Kasumi-1 (cell line): ENCODE data around the gene LPAR2.
"Not testable (repeated sequence)": the region's sequence is repeated elsewhere in the genome, so short reads cannot be mapped to it uniquely, and the experiment has no call there.

ENCODE experiments used
- DNase-seq, 2 experiments: peaks; one replicate each; lab custom pipeline; 2025; lab: John Stamatoyannopoulos, UW

The LPAR2 gene

GRCh38 chr19:19627621-19628500 is at the start of gene LPAR2:
Gene LPAR2 (minus strand): TSS chr19:19628220. CDS start chr19:19627275, 945 bp downstream.
- no peak for DNase-seq

- DNase-seq: no peak
Measured at GRCh38 chr19:19677579-19677978, 49.6 kb upstream of the LPAR2 start.

DNA sequence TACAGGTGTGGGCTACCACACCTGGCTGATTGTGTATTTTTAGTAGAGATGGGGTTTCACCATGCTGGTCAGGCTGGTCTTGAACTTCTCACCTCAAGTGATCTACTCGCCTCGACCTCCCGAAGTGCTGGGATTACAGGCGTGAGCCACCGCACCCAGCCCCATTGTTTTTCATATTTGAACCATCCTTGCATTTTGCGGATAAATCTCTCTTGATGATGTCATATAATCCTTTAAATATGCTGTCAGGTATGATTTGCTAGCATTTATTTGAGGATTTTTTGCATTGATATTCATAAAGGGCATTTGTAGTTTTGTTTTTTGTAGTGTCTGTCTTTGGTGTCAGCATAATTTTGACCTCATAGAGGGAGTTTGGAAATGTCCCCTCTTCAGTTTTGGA is 46.3 kb upstream of the LPAR2 start:
- DNase-seq: no peak

DNA sequence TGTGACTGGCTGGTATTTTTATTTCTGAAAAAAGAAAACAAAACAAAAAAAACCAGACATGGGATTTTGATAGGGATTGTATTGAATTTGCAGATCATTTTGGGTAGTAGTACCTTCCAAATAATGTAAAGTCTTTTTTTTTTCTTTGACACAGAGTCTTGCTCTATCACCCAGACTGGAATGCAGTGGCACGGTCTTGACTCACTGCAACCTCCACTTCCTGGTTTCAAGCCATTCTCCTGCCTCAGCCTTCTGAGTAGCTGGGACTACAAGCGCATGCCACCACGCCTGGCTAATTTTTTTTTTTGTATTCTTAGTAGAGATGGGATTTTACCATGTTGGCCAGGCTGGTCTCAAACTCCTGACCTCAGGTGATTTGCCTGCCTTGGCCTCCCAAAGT is 44.8 kb upstream of the LPAR2 start:
- DNase-seq: no peak

DNA sequence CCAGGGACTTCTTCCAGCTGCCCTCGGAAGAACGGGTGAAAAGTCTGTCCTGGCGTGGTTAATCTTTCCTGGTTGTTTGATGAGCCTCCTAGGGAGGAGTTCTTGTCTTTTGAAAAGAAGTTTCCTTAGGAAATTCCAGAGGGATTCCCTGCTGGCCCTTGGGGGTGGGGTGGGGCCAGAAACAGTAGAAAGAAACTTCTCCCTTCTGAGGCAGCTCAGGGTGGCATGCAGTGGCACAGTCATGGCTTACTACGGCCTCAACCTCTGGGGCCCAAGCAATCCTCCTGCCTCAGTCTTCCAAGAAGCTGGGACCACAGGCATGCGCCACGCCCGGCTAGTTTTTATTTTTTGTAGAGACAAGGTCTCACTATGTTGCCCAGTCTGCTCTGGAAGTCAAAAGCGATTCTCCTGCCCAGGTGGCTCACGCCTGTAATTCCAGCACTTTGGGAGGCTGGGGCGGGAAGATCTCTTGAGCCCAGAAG is 42.1 kb upstream of the LPAR2 start:
- DNase-seq: no peak

DNA sequence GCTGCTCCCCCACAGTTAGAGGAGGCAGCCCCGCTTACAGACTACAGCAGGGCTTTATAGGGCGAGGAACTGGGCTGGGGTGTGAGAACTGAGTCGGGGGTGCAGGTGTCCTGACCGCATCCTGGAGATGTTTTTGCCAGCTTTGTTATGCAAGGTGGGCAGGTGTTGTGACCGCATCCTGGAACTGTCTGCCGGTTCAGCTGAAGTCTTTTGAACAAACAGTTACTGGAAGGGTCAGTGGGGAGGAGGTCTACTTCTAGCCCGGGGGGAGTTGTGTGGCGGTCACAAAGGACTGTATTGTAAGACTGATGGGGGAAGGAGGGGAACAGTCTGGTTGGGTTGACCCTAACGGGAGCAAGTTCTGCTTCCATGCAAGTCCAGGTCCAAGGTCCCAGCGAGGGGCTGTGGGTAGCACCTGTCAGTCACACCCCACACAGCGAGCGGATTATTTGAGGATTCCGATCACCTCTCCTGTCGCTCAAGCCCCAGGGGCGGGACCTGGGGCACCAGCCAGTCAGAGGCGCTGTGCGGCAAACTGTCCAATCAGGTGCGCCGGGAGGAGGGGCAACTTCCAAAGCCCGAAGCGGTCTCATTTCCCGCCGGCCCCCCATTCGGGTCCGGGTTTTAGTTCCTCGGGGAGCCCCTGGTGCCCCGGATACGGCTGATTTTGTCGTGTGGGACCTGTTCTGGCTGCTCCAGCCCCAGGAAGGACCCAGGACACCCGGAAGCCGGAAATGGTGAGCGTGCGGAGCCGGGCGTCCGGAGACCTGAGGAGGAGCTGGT is 40.4 kb upstream of the LPAR2 start, which contains the start of gene ZNF101:
TSS of gene ZNF101 (plus strand) at position 610 of the 783 bp plus-strand sequence. CDS start at position 735, 125 bp downstream.
- DNase-seq: peak; percentile 96

DNA sequence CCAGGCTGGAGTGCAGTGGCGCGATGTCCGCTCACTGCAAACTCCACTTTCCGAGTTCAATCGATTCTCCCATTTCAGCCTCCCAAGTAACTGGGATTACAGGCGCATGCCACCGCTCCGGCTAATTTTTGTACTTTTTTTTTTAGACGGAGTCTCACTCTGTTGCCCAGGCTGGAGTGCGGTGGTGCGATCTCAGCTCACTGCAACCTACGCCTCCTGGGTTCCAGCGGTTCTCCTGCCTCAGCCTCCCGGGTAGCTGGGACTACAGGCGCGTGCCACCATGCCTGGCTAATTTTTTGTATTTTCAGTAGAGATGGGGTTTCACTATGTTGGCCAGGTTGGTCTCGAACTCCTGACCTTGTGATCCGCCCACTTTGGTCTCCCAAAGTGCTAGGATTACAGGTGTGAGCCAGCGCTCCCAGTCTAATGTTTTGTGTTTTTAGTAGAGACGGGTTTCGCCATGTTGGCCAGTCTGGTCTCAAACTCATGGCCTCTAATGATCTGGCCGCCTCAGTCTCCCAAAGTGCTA is 37.5 kb upstream of the LPAR2 start:
- not testable (repeated sequence) for DNase-seq

DNA sequence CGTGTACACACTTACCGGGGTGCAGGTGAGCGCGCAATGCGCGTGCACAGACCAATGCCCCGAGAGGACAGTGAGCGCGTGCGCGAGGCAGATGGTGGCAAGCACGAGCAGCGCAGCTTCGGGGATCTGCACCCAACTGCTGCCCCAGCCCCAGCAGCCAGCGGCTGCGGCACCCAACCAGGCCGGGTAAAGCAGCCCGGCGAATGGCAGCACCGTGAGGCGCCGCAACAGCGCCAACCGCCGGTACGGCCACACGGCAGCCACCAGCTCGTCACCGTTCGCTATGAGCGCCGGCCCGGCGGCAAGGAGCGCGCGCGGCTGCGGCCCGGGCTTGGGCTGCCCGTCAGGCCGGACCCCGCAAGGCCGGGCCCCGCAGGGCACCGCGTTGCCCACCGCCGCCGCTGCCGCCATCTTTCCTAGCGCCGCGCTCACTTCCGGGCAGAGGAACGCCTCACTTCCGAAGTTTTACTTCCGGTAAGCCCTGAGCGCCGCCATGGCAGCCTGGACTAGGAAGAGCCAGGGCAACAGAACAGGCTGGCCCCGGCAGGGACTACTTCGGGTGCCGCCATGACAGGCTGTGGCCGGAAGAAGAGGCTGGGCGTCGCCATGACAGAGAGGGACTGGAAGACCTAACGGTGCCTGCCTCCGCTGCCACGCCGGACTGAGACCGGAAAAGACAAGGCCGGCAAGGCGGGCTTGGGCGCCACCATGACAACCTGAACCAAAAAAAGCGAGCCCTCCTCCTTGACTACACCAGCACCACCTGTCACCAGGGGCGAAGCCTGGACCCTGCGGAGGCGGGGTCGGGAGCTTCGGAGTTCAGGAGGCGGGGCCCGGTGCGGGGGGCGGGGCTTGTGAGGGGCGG is 35.5 kb upstream of the LPAR2 start, which contains the start of gene ATP13A1:
TSS of gene ATP13A1 (minus strand) at position 421 of the 865 bp plus-strand sequence. CDS start at position 411, 10 bp downstream.
- peak; percentile 92 for DNase-seq

DNA sequence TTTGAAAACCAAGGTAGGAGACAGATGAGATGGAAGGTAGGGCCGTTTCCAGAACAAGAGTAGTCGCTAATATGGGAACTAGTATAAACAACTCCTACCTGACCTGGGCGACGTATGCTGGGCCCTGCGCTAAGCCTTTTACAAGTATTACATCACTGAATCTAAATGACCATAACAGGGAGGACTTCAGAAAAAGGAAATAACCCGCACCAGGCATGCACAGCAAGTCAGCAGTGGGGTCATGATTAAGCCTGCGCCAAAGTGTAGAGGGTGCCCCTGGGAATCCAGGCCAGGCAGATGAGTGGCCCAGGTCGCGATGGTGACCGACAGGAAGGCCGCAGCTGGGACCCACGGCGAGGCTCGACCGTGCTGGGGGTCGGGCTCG is 34.8 kb upstream of the LPAR2 start:
- peak; percentile 43 to 45 for DNase-seq

GRCh38 chr19:19662344-19662743 is 34.3 kb upstream of the LPAR2 start:
- DNase-seq: no peak

DNA sequence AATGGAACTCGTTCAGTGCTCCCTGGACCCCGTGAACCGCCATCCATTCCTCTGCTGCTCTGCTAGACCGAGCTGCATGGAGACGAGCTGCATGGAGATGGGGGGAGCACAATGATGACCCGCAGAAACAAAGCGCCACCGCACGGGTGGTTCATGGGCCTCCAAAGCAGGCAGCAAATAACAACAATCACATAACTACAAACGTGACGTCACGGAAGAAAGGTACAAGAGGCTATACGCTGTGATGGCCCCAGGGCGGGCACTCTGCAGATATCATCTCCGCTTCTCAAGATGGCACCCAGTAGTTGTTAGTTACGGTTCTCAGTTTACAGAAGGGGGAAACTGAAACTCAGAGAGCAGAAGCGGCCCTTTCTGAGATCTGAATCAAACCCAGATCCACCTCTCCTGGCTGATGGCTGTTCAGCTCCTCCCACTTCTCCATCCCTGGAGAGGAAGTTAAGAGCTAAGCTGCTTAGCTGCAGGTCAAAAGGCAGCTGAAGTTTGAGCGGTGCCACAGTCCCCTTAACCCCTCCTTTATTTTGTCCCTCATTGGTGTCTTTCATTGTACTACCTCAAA is 33.7 kb upstream of the LPAR2 start:
- peak; percentile 52 to 69 for DNase-seq

- DNase-seq: no peak
Measured at GRCh38 chr19:19661141-19661674, 33.2 kb upstream of the LPAR2 start.

- DNase-seq: no peak
Measured at GRCh38 chr19:19659646-19660245, 31.7 kb upstream of the LPAR2 start.

DNA sequence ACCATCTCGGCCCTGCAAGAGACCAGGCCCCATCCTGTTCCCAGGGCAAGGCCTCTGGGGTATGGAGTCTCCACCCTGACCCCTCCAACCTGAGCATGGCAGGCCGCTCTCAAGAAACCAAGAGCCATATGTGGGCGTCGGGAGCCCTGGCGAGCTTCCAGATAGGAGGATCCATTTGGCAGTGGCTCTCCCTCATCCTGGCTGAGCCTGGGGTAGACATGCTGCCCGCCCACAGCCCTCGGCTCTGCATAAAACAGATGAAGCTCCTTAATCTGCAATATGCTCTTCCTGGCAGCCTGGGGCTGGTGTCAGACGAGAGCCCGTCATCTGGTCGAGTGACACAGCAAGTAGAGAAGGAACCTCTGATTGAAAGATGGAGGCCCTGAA is 29.4 kb upstream of the LPAR2 start:
- no peak for DNase-seq

DNA sequence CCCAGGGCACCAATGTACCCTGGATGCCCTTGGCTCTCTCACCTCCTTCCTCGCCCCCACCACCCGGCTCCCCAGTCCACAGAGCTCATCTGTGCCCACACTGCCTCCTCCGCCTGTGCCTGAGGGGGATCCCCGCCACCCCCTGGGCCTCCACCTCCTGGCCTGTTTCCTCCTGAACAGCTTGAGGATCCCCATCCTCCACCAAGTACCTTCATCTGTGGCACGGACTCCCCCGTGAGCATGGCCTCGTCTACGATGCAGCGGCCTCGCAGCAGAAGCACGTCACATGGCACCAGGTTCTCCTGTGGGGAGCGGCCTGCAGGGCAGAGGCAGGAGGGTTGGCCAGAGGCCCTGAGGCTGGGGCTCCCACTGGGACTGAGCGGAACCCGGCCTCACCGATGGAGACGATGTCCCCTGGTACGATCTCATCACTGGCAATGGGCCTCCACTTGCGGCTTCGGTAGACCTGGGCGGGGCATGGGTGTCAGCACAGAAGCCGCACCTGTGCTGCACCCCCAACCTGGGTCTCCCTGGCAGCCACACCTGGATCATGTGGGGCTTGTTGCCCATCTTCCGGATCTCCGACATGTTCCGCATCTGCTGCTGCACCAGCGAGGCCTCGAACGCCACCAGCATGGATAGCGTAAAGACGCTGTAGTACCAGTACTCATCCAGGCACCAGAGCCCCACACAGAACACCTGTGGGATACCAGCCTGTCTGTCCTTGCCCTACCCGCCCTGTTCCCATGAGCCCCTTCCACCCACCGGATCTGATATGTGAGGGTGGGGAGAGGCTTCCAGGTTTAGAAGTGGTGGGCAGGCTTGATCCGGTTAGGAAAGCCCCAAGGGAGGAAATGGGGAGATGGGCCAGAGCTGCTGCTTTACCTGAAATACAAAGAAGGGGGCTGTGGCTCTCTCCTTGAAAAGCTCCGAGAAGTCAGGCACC is 28.7 kb upstream of the LPAR2 start:
- DNase-seq: no peak

DNA sequence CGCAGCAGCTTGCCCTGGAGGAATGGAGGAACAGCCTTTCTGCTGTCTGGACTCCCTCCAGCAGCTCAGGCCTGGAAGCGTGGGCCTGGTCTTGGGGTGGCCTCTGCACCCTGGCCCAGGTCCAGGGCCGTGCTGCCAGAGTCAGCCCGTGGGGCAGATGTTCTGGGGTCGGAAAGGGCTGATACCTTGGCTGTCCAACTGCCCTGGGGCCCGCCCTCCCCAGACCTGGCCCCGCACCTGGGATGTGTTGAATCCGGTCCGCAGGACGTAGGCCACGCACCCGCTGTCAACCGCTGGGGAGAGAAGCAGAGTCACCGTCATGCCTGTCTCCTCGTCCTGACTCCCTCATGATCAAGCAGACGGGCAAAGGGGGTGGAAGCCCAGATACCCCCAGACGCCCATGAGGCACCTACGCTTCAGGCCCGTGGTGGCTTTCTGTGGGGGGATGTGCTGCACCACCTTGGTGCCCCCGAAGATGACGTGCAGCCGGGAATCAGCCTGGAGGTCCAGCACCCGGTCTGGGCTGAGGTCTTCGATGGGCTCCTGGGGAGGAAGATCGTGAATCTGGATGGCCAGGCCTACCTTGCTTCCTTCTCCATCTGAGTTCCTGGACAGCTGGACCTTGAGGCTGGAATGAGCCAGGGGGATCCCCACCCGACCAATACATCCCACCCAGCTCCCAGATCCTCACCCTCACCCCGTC is 27.8 kb upstream of the LPAR2 start:
- no peak for DNase-seq

DNA sequence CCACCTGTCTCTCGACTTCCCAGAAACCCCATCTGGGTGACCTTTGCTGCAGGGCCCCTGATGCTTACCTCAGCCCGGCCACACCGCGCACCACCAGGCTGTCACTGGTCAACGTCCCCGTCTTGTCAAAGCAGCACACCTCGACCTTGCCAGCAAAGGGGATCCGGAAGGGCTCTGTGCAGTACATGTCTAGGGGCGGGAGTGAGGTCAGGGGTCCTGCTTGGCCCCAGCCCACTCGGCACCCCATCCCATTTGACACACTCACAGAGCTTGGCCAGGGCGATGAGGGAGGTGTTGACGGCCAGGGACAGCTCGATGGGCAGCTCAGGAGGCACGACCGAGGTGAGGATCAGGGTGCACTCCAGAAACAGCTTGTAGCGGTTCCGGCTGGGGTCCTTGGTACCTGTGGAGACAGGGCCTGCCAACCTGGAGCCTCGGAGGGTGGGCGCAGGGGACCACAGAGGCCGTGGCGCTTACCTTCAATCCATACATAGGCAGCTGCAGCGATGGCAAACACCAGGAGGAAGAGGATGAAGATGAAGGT is 27.1 kb upstream of the LPAR2 start:
- no peak for DNase-seq

DNA sequence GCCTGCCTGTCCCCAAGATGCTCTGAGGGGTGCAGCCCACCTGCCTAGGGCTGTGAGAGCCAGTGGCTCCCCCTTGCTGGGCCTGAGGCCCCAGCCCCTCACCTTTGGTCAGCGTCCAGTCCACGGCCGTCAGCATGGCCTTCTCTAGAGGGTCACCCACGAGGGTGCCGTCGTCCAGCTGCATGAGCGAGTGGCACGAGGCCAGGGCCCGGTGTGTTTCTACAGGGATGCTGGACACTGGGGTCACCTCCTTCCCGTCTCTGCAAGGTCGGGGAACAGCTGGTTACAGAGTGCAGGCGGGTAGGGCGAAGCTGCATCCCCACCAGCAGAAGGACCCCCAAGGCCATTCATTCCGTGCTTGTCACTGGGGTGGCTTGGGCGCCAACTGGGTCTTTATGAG is 26.4 kb upstream of the LPAR2 start:
- DNase-seq: no peak
